HepG2 (cell line): ENCODE results near the gene HNRNPC. TPM values are rescaled to one million over a fixed set of nuclear protein-coding genes. Genes with fewer than 3 reads are reported as not detected.

Source experiments
- ATF7-NPFF ChIP-seq: sonication (generic); formaldehyde crosslinking; IDR thresholded peaks from 2 replicates; pipeline ENCODE4 v1.8.1; 2023; ENCODE audit warnings: mild to moderate bottlenecking, low read depth, missing genetic modification reagents, moderate library complexity
- BATF2 ChIP-seq: sonication (generic); formaldehyde crosslinking; IDR thresholded peaks from 2 replicates; pipeline ENCODE4 v1.8.0; 2022; ENCODE audit warnings: mild to moderate bottlenecking, missing genetic modification reagents, moderate library complexity
- CREB3 ChIP-seq: sonication (generic); formaldehyde crosslinking; IDR thresholded peaks from 2 replicates; pipeline ENCODE4 v1.5.0; 2020; ENCODE audit warnings: missing genetic modification reagents
- CREBL2 ChIP-seq: sonication (generic); formaldehyde crosslinking; IDR thresholded peaks from 2 replicates; pipeline ENCODE4 v1.8.1; 2023; ENCODE audit warnings: missing genetic modification reagents, mild to moderate bottlenecking, borderline replicate concordance
- FOSL2 ChIP-seq: sonication (generic); formaldehyde crosslinking; IDR thresholded peaks from 2 replicates; pipeline ENCODE4 v1.4.0; 2020; ENCODE audit warnings: missing genetic modification reagents
- FOXP1 ChIP-seq, 2 experiments: fragments of 450-650 bp in 1 of 2; IDR thresholded peaks; 2 replicates each; pipeline ENCODE4 v1.6.1; 2017 to 2018; ENCODE audit warnings: antibody characterized with exemption in 1 of 2
- GABPA ChIP-seq, 2 experiments: IDR thresholded peaks; 2 replicates each; pipeline ENCODE4 v1.6.1; 2011 to 2016; ENCODE audit warnings: low read depth in 2 of 2, low read length in 1 of 2, missing biosample characterization in 1 of 2, missing genetic modification characterization in 1 of 2
- GATAD2A ChIP-seq: IDR thresholded peaks from 2 replicates; pipeline ENCODE4 v1.6.1; 2016
- HMG20A ChIP-seq: IDR thresholded peaks from 2 replicates; pipeline ENCODE4 v1.6.1; 2016; ENCODE audit warnings: borderline replicate concordance
- HOXD1 ChIP-seq: sonication (generic); formaldehyde crosslinking; IDR thresholded peaks from 2 replicates; pipeline ENCODE4 v1.5.0; 2020; ENCODE audit warnings: missing genetic modification reagents
- JUN ChIP-seq: sonication (generic); formaldehyde crosslinking; IDR thresholded peaks from 2 replicates; pipeline ENCODE4 v1.4.0; 2020; ENCODE audit warnings: mild to moderate bottlenecking, missing genetic modification reagents
- MAX ChIP-seq: IDR thresholded peaks from 2 replicates; pipeline ENCODE4 v1.6.1; 2012; ENCODE audit warnings: inconsistent platforms
- NR2F2 ChIP-seq: IDR thresholded peaks from 2 replicates; pipeline ENCODE4 v1.6.1; 2012; ENCODE audit warnings: low read depth, inconsistent platforms, borderline replicate concordance
- NR2F6 ChIP-seq, 2 experiments: IDR thresholded peaks; 2 replicates each; pipeline ENCODE4 v1.6.1; 2016; ENCODE audit warnings: antibody characterized with exemption in 1 of 2, mild to moderate bottlenecking in 1 of 2
- PAX8 ChIP-seq: sonication (generic); formaldehyde crosslinking; IDR thresholded peaks from 2 replicates; pipeline ENCODE4 v1.8.0; 2022; ENCODE audit warnings: mild to moderate bottlenecking, missing genetic modification reagents, borderline replicate concordance
- PRMT3 ChIP-seq: sonication (generic); formaldehyde crosslinking; IDR thresholded peaks from 2 replicates; pipeline ENCODE4 v1.8.1; 2022; ENCODE audit warnings: low read depth, mild to moderate bottlenecking, moderate library complexity, missing genetic modification reagents, borderline replicate concordance
- SNAPC2 ChIP-seq: sonication (generic); formaldehyde crosslinking; IDR thresholded peaks from 2 replicates; pipeline ENCODE4 v1.8.1; 2022; ENCODE audit warnings: mild to moderate bottlenecking, missing genetic modification reagents
- SPEN ChIP-seq: sonication (generic); formaldehyde crosslinking; IDR thresholded peaks from 2 replicates; pipeline ENCODE4 v1.5.1; 2020; ENCODE audit warnings: low read depth, mild to moderate bottlenecking, missing genetic modification reagents
- STAT6 ChIP-seq: sonication (generic); formaldehyde crosslinking; IDR thresholded peaks from 2 replicates; pipeline ENCODE4 v1.4.0; 2020; ENCODE audit warnings: missing genetic modification reagents, mild to moderate bottlenecking, borderline replicate concordance
- WIZ ChIP-seq: sonication (generic); formaldehyde crosslinking; IDR thresholded peaks from 2 replicates; pipeline ENCODE4 v1.5.1; 2020; ENCODE audit warnings: mild to moderate bottlenecking, missing genetic modification reagents
- ZBTB20 ChIP-seq: sonication (generic); formaldehyde crosslinking; IDR thresholded peaks from 2 replicates; pipeline ENCODE4 v1.8.1; 2023; ENCODE audit warnings: missing genetic modification reagents, low read depth, mild to moderate bottlenecking, borderline replicate concordance
- ZBTB3 ChIP-seq: sonication (generic); formaldehyde crosslinking; IDR thresholded peaks from 2 replicates; pipeline ENCODE4 v1.4.0; 2020; ENCODE audit warnings: low read depth, mild to moderate bottlenecking, moderate library complexity, missing genetic modification reagents, borderline replicate concordance
- ZMYM3 ChIP-seq: sonication (generic); formaldehyde crosslinking; IDR thresholded peaks from 2 replicates; pipeline ENCODE4 v1.5.1; 2020; ENCODE audit warnings: mild to moderate bottlenecking, missing genetic modification reagents
- ZNF562 ChIP-seq: sonication (generic); formaldehyde crosslinking; IDR thresholded peaks from 2 replicates; pipeline ENCODE4 v1.8.0; 2022; ENCODE audit warnings: missing genetic modification reagents, borderline replicate concordance
- ZNF670 ChIP-seq: sonication (generic); formaldehyde crosslinking; IDR thresholded peaks from 2 replicates; pipeline ENCODE4 v1.8.0; 2022; ENCODE audit warnings: mild to moderate bottlenecking, missing genetic modification reagents, borderline replicate concordance
- ZNF724P ChIP-seq: sonication (generic); formaldehyde crosslinking; IDR thresholded peaks from 2 replicates; pipeline ENCODE4 v1.8.0; 2022; ENCODE audit warnings: missing genetic modification reagents, borderline replicate concordance
- polyA plus RNA-seq, 8 experiments: library from polyadenylated mRNA; depleted of rRNA in 3 of 8; stranded (reverse) in 7 of 8; unstranded in 1 of 8; fragments of >200 nt; fragmentation: Illumina TruSeq in 4 of 8; extraction: Trizol in 4 of 8; gene quantifications; 2 replicates each; pipeline versions ENCODE4 v1.2.1 to v1.2.3, GENCODE V29; 2011 to 2016; ENCODE audit warnings: low read depth in 4 of 8, missing spikeins in 1 of 8, mixed read lengths in 1 of 8; ENCODE audit not compliant: insufficient read depth in 1 of 8
- total RNA-seq, 5 experiments: library from RNA; depleted of rRNA; stranded (reverse); fragments of >200 nt; fragmentation: Illumina TruSeq; extraction: Trizol; gene quantifications; 2 replicates each; pipeline ENCODE4 v1.2.3, GENCODE V29; 2016; ENCODE audit warnings: low read depth in 1 of 5

The HNRNPC gene
- total and polyA plus RNA-seq, 2 of the 13 experiments (the other 11 are each of a cell fraction or from before 2014, with no cell fraction given), result 628 to 1,099 TPM

GRCh38 chr14:21302013-21302835 lies 33.0 kb upstream of the HNRNPC start (continued):
- TF ChIP-seq BATF2 (CRISPR knock-in tag) (no peak), HMG20A (CRISPR knock-in tag) (peak; percentile 61; the same call in 1 of the 2 replicates), CREBL2 (no peak), ZMYM3 (CRISPR knock-in tag) (no peak), ZNF670 (CRISPR knock-in tag) (no peak), NR2F2 (0 out of 2 replicates have a peak, but pooled peaks have one; percentile 1), GABPA (IDR thresholded peaks at IDR 0.05; ENCODE audit: low read depth, low read length) (no peak), GABPA (CRISPR knock-in tag; IDR thresholded peaks at IDR 0.05; ENCODE audit: low read depth) (no peak), FOXP1 (IDR thresholded peaks at IDR 0.05) (no peak), FOXP1 (CRISPR knock-in tag; IDR thresholded peaks at IDR 0.05) (peak; percentile 7; the same call in 1 of the 2 replicates), GATAD2A (CRISPR knock-in tag) (peak; percentile 56; the same call in 1 of the 2 replicates), ATF7-NPFF (CRISPR knock-in tag) (no peak), SPEN (CRISPR knock-in tag) (no peak), STAT6 (no peak), SNAPC2 (CRISPR knock-in tag) (no peak), NR2F6 (IDR thresholded peaks at IDR 0.05) (peak; percentile 50; the same call in 1 of the 2 replicates), NR2F6 (CRISPR knock-in tag; IDR thresholded peaks at IDR 0.05) (peak; percentile 16; the same call in 1 of the 2 replicates), CREB3 (CRISPR knock-in tag) (no peak), MAX (0 out of 2 replicates have a peak, but pooled peaks have one; percentile 17), JUN (CRISPR knock-in tag) (no peak), HOXD1 (CRISPR knock-in tag) (no peak), PRMT3 (CRISPR knock-in tag) (no peak), PAX8 (no peak), ZBTB3 (CRISPR knock-in tag) (no peak), WIZ (CRISPR knock-in tag) (no peak), ZNF724P (CRISPR knock-in tag) (no peak), ZBTB20 (CRISPR knock-in tag) (no peak), FOSL2 (CRISPR knock-in tag) (no peak), ZNF562 (no peak)
